ENCODE measurements around the gene UBE3B. TPM values are rescaled to one million over a fixed set of nuclear protein-coding genes. Genes with fewer than 3 reads are reported as not detected.
A peak's percentile ranks its signal among the peaks of the same experiment; 100 is the strongest.

UBE3B gene
- total RNA-seq, 4 donors from 2014 or later = 45.2 to 63.6 (median 62.8) TPM

DNA sequence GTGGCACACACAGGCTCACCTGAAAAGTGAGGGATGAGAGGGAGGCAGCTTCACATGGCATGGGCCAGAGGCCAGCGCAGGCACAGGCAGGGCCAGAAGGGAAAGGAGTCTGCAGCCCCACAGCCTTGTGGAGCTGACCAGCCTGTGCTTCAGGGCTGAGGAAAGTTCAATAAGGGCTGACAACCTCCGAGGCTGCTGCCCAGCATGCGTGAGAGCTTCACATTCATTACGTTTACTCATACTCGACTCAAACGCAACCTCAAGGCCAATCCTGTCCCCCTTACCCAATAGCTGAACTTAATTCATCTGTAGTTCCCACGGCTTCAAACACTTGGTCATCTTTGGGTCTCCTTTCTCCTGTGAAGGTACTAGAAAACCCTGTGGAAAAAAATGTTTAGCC lies 91.1 kb downstream of the UBE3B start:
- Histone ChIP-seq H3K36me3 (peaks cover 0 to 78% of the 10 kb centered on the region in 2 donors), H3K4me3 (no peak overlapping the region), H3K4me1 (peaks cover 0 to 9% (median 0%) of the 10 kb centered on the region in 3 donors), H3K9me3 (no peaks in the 10 kb centered on the region), H3K27me3 (no peaks in the 10 kb centered on the region), H3K27ac (no peak overlapping the region)
- 85 to 86% methylated on average over 7 of the region's 7 CpGs for WGBS, 2 donors (ENCODE audit: low coverage in 1 of 2)
- no peak for ATAC-seq
- TF ChIP-seq EP300 (IDR thresholded peaks at IDR 0.05) (no peak), POLR2A (IDR thresholded peaks at IDR 0.05) (no peak), POLR2AphosphoS5 (IDR thresholded peaks at IDR 0.05) (no peak)
- TF ChIP-seq, protein P1, sequence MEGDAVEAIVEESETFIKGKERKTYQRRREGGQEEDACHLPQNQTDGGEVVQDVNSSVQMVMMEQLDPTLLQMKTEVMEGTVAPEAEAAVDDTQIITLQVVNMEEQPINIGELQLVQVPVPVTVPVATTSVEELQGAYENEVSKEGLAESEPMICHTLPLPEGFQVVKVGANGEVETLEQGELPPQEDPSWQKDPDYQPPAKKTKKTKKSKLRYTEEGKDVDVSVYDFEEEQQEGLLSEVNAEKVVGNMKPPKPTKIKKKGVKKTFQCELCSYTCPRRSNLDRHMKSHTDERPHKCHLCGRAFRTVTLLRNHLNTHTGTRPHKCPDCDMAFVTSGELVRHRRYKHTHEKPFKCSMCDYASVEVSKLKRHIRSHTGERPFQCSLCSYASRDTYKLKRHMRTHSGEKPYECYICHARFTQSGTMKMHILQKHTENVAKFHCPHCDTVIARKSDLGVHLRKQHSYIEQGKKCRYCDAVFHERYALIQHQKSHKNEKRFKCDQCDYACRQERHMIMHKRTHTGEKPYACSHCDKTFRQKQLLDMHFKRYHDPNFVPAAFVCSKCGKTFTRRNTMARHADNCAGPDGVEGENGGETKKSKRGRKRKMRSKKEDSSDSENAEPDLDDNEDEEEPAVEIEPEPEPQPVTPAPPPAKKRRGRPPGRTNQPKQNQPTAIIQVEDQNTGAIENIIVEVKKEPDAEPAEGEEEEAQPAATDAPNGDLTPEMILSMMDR (IDR thresholded peaks at IDR 0.05) = no peak

DNA sequence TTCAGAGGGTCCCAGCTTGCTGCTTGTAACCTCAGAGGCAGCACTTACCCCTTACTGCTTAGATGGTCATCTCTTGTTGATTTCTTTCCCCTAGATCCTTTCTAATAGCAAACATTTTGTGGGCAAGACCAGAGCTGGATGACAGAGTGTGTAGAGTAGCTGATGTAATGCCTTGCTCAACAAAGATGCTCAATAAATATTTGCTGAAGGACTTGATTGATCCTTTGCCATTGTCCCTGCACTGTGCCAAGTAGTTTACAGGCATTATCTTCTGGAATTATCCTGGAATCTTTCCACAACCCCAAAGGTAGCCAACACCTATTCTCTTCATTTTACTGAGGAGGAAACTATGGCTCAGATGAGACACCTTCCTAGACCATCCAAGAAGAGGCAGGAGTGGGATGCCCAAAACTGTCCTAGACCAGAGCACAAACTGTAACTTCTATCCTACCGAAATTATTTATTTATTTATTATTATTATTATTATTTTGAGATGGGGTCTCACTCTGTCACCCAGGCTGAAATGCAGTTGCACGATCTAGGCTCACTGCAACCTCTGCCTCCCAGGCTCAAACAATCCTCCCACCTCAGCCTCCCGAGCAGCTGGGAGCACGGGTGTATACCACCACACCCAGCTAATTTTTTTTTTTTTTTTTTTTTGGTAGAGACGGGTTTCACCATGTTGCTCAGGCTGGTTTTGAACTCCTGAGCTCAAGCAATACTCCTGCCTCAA lies 94.5 kb downstream of the UBE3B start:
- no peak for ATAC-seq
- H3K27ac ChIP-seq = no peak overlapping the region

DNA sequence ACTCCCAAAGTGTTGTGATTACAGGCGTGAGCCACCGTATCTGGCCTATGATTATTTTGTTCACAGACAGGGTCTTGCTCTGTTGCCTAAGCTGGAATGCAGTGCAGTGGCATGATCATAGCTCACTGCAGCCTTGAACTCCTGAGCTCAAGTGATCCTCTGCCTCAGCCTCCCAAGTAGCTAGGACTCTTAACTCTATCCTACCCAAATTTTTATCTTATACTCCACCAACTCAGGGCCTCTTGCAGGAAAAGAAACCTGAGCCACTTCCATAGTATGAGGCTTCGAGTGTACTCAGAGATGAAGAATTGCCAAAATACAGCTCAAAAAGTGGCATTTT lies 95.0 kb downstream of the UBE3B start:
- H3K27ac ChIP-seq = peak overlapping the region in 3 of 4 donors; percentile 85 to 88 (median 85)
- peaks cover 0 to 20% (median 0%) of the 10 kb centered on the region in 3 donors for H3K4me1 ChIP-seq
- peaks cover 0 to 59% of the 10 kb centered on the region in 2 donors for H3K36me3 ChIP-seq
- H3K4me3 ChIP-seq = peak overlapping the region; percentile 49 to 86
- no peak for ATAC-seq
- TF ChIP-seq, protein P1 (IDR thresholded peaks at IDR 0.05) = no peak
- no peak for TF ChIP-seq POLR2A (IDR thresholded peaks at IDR 0.05)
- no peak for TF ChIP-seq EP300 (IDR thresholded peaks at IDR 0.05)
- no peak for TF ChIP-seq POLR2AphosphoS5 (IDR thresholded peaks at IDR 0.05)
- H3K27me3 ChIP-seq = no peaks in the 10 kb centered on the region
- H3K9me3 ChIP-seq = no peaks in the 10 kb centered on the region
- WGBS, 2 donors (ENCODE audit: low coverage in 1 of 2) = 33 to 75% methylated on average over 1 to 3 of the region's 3 CpGs

More for the DNA sequence above, 94.5 kb downstream of the UBE3B start:
- TF ChIP-seq EP300 (IDR thresholded peaks at IDR 0.05) (no peak), POLR2A (IDR thresholded peaks at IDR 0.05) (no peak), POLR2AphosphoS5 (IDR thresholded peaks at IDR 0.05) (no peak)
- TF ChIP-seq, protein P1 (IDR thresholded peaks at IDR 0.05) = no peak
- Histone ChIP-seq H3K4me3 (no peak overlapping the region), H3K9me3 (no peaks in the 10 kb centered on the region), H3K36me3 (peaks cover 0 to 59% of the 10 kb centered on the region in 2 donors), H3K4me1 (peaks cover 0 to 20% (median 0%) of the 10 kb centered on the region in 3 donors), H3K27me3 (no peaks in the 10 kb centered on the region)
- 81 to 82% methylated on average over 4 to 5 of the region's 5 CpGs for WGBS, 2 donors (ENCODE audit: low coverage in 1 of 2)

DNA sequence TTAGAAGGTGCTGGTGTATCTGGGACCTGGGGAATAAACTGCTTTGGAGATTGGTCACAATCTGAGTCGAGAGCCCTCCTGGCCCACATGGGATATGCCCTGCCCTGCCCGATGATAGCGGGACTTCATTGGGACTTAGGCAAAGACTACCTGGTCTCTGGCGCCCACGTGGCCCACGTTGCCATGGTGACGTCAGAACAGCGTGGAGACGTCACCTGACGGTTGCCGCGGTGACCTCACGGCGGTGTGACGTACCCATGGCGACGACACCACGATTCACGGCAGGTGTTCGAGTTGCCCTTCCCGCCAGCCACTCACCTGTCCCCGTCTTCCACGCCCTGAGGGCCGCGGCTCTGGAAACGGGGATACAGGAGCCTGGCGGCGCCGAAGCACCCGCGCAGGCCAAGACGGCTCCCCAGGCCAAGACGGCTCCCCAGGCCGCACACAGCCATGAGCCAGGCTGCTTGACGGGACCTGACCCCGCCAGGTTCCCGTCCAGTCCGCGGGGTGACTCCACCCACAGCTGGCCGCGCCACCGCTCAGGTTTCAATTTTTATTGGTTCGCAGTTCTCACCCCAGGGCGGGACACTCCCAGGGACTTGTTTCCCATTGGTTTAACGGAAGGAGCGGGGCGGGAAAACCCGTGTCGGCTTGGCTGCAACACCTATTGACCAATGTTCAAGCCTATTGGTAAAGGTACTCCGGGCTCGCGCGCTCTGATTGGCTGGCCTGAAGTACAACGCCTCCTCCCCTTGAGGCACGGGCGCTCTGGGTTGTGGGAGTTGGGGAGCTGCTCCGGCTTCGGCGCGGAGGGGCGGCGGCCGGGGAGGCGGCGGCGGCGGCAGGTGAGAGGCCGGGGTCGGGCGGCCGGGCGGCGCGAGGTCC lies 95.8 kb downstream of the UBE3B start, which contains the start of the genes MMAB and MVK:
Gene MMAB, minus strand, starts transcription at position 476 of the 885 bp plus-strand sequence. Its CDS starts 24 bp downstream, at position 452.
Gene MVK, plus strand, starts transcription at position 766 of the 885 bp plus-strand sequence. CDS start 1,029 bp downstream, outside the sequence.
- H3K4me1 ChIP-seq = peaks cover 0 to 20% (median 0%) of the 10 kb centered on the region in 3 donors
- peaks cover 0 to 59% of the 10 kb centered on the region in 2 donors for H3K36me3 ChIP-seq
- peak within 1 kb of the TSS; percentile 64 to 88 (median 85) for H3K27ac ChIP-seq
- peak; percentile 98 for ATAC-seq
- peak within 1 kb of the TSS; percentile 49 to 86 for H3K4me3 ChIP-seq
- H3K9me3 ChIP-seq = no peaks in the 10 kb centered on the region
- no peaks in the 10 kb centered on the region for H3K27me3 ChIP-seq
- 0% methylated on average over 3 to 16 of the region's 74 CpGs for WGBS, 2 donors (ENCODE audit: low coverage in 1 of 2)
- TF ChIP-seq EP300 (IDR thresholded peaks at IDR 0.05) = no peak
- peak; percentile 90 for TF ChIP-seq POLR2AphosphoS5 (IDR thresholded peaks at IDR 0.05)
- TF ChIP-seq POLR2A (IDR thresholded peaks at IDR 0.05) = peak; percentile 53 to 61
- TF ChIP-seq, protein P1 (IDR thresholded peaks at IDR 0.05) = no peak
